CD8-positive, alpha-beta memory T cell (primary cell): ENCODE measurements around the gene YAF2. TPM values are rescaled to one million over a fixed set of nuclear protein-coding genes. Genes with fewer than 3 reads are reported as not detected.

Experiments
- polyA plus RNA-seq: library from polyadenylated mRNA; unstranded; fragments of 300-500 nt; fragmentation: Illumina TruSeq; gene quantifications from one replicate; pipeline ENCODE4 v1.2.3, GENCODE V29; 2021
- total RNA-seq, 2 experiments: library from RNA; stranded (reverse); gene quantifications; one replicate each; pipeline ENCODE4 v1.2.3, GENCODE V29; 2021

YAF2 gene
- total and polyA plus RNA-seq, 3 experiments from 2014 or later = 26.3 to 37.8 (median 36.2) TPM

Other genes starting within 250 kb of the YAF2 start
- gene GXYLT1, start 93.4 kb downstream of the YAF2 start, total RNA-seq = 10 to 100 TPM; 11.6 to 13.2 TPM
- gene GXYLT1, start 93.4 kb downstream of the YAF2 start, polyA plus RNA-seq = 2.8 TPM
- gene ZCRB1, start 87.8 kb upstream of the YAF2 start, total RNA-seq = 10 to 100 TPM; 78.1 to 79.9 TPM
- 89.1 TPM for gene ZCRB1, start 87.8 kb upstream of the YAF2 start, polyA plus RNA-seq
- gene PPHLN1, start 87.9 kb upstream of the YAF2 start, total RNA-seq = 10 to 100 TPM; 75.8 to 76.3 TPM
- 151 TPM for gene PPHLN1, start 87.9 kb upstream of the YAF2 start, polyA plus RNA-seq